ENCODE data around the gene POLR3E.
"Not testable (repeated sequence)": the region's sequence is repeated elsewhere in the genome, so short reads cannot be mapped to it uniquely, and the experiment has no call there.

The POLR3E gene

DNA sequence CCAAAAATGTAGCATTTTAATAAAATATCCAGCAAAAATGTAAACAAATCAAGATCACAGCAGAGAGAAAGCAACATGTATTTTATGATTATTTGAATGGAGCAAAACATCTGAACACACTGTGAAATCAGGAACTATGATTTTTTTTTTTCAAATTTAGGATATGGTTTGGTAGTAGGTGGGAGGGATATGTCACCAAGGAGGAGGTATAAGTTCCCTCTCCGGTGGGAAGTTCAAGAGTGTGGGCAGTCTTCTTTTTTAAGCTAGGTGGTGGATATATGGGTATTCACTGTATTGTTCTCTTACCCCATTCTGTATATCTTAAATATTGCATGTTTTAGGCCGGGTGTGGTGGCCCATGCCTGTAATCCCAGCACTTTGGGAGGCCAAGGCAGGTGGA lies 67.0 kb downstream of the POLR3E start:
- DNase-seq (ENCODE audit: low read depth, low spot score): no peak

DNA sequence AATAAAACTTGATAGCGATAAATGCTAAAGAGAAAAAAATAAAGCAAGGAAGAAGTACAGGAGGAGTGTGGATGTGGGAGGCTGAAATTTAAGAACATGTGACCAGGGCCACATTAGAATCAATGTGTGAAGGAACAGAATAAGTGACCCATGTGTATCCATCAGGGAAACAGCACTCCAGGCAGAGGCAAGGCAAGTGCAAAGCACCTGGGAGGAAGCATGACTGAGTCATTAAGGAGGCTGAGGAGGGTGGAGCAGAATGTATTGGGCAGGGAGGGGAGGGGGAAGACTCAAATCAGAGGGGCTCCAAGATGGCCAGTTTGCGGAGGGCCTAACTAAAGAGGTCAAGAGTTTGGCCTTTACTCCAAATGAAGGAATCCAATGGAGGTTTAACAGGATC lies 69.2 kb downstream of the POLR3E start:
- no peak for DNase-seq (ENCODE audit: low read depth, low spot score)

DNA sequence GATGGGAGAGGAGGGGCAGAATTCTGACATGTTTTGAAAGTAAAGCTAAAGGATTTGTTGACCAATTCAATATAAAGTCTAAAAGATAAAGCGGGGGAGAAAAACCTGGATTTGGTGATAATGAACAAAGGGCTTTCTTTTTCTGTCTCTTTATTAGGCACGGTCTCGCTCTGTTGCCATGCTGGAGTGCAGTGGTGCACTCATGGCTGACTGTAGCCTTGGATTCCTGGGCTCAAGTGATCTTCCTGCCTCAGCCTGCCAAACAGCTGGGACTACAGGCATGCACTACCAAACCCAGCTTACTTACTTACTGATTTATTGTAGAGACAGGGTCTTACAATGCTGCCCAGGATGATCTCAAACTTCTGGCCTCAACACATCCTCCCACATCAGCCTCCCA lies 69.7 kb downstream of the POLR3E start:
- no peak for DNase-seq (ENCODE audit: low read depth, low spot score)

DNA sequence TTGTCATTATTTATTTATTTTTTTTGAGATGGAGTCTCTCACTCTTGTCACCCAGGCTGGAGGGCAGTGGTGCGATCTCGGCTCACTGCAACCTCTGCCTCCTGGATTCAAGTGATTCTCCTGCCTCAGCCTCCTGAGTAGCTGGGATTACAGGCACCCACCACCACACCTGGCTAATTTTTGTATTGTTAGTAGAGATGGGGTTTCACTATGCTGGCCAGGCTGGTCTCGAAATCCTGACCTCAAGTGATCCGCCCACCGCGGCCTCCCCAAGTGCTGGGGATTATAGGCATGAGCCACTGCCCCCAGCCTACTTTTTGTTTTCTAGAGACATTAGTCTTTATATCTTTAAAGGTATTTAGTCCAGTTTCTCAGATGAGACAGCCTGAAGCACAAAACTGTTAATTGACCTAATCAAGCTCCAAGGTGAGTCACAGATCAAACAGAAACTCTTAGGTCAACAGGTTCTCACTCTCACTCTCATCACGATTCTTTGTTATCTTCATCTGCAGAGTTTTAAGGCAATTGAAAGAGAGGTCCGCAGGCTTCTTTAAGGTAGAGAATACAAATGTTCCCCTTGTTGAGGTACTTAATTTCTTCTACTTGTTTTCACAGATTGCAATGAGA lies 71.1 kb downstream of the POLR3E start:
- not testable (repeated sequence) for DNase-seq (ENCODE audit: low read depth, low spot score)

DNA sequence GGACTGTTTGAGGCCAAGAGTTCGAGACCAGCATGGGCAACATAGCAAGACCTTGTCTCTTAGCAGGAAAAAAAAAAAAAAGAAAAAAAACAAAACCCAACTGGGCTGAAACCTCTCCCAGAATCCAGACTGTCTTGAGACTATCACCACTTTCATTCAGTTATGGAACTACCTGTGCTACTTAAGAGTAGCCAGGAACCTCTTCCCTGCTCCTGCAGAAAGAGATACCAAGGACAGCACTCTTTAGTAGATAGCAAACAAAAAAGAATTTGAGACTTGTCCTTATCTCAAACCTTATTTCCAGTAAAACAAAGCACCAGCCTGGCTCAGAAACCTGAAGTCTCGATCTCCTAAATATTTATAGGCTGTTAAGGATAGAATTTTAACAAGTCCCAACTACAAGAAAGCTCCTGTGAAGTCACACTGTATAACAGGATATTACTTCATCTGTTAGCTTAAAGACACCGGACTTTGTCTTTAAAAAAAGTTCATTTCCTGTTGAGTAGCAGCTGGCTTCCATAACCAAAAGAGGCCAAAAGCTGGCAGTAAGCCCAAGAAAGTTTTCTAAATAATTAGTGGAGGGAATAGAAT lies 72.1 kb downstream of the POLR3E start:
- DNase-seq (ENCODE audit: low read depth, low spot score): no peak

DNA sequence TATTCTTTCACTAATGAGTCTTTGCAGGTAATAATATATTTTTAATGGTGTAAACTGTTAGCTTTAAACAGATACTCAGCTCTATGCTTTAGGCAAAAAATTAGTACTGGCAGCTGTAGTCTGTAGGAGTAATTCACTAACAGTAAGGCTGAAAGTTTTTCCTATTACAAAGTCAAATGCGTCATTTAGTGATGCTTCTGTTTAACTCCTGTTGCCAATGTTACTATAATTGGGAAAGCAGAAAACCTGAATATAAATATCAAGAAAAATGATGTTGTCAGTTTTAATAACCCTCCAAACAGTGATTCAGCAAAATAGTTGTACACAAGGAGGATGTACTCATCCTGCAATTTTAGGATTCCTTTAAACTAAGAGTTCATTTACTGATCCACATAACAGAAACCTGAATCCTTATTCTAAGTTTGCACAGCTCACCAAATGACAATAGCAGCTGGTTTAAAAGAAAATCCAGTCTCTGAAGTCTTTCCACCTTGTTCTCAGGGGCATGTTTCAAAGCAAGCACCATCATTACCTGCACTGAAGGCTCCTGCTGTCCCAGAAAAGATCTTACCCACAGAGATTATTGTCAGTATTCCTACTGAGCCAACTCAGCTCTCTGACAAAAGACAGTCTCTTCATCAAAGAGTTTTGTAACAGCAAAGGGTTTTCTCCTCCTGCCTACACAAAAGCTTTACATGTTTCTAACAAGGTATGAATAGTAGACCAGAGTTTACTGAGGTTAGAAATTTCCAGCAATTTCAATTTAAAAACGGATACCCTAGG lies 73.0 kb downstream of the POLR3E start:
- no peak for DNase-seq (ENCODE audit: low read depth, low spot score)

DNA sequence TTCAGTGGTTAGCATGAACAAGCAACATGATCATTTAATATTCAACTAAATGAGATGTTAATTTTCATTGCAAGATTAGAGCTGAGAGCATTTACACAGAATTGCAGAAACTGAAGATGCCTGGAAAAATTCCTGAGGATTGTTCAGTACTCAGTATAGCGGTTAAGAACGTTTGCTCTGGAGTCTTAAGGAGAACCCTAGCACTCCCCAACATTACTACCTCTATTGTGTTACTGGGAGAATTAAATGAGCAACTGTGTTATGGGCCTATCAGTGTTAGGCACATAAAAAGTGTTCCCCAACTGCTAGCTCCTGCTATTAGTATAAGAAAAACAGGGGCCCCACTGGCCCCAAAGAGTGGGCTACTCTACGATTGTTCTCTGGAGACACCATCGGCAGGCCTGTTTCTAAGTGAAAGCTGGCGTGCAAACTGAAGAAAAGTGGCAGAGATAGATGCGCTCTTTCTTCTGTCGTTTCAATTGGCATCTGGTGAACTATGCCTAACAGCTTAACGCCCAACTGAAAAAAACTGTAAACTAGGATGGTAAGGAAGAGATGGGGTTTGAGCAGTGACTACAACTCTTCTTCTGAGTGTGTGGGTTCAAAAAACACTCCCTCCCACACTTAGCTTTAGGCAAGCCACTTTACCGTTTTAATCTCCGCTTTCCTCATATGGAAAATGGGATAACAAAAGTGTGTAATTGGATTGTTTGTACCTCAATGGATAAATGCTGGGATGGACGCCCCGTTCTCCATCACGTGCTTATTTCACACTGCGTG lies 75.9 kb downstream of the POLR3E start:
- DNase-seq (ENCODE audit: low read depth, low spot score): no peak

DNA sequence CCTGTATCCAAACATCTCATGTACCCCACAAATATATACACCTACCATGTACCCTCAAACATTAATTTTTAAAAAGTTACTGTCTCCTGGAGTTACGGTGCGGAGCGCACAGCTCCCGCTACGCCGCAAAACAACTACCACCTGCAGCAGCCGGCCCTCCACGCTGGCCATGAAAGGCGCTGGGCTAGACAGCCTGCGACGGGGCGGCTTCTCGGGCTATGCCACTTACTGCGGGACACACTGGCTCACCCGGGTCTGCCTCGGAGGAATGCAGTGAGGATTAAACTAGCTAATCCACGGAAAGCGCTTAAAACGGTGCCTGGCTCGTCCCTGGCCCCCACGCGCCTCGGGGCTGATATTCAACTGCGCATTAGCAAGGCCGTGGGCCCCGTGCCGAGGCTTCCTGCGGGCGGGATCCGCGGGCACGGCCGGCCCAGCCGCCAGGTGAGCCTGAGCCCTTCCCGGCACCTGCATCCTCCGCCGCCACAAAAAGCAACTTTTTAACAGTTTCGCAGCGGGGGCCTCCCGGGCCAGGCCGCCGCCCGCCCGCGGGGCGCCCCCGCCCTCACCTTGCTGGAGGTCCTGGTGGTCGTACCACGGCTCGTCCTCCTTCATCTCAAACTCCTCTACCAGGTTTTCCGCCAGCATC lies 76.6 kb downstream of the POLR3E start:
- peak; percentile 62 for DNase-seq (ENCODE audit: low read depth, low spot score)

DNA sequence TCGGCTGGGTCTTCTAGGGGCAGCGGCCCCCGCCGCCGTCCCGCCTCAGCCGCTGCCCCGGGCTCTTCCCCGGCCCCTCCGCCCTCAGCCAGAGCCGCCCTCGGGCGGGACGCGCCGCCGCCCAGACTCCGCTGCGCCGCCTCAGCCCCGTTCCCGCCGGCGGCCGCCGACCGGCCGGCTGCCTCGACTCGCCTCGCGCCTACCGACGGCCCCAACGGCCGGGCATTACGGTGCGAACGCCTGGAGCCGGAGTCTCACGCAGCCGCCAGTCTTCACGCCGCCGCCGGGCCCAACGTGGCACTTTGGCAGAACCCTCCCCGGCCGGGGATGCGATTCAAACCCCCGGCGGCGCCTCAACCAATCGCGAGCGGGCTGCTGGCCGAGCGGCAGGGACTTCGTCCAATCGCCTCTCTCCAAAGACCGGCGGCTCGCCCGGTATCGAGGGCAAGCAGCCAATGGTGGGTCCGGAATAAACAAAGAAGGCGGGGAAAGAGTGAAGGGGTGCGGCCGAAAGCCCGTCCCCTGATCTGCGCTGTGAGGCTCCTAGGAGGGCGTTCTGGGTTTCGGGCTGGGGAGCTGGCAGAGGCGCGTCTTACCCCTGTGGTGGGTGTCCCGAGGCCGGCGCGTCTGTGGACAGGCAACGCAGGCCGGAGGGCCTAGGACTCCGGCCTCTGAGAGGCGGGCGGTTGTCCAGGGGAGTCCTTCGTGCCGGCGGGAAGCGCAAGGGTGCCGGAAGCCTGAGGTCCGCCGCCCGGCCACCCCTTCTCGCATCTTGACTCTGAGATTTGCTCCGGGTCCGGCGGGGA lies 77.3 kb downstream of the POLR3E start, which contains the start of gene CDR2:
TSS of gene CDR2 (minus strand) at position 309 of the 806 bp plus-strand sequence. CDS start 310 bp downstream, outside the sequence.
- DNase-seq (ENCODE audit: low read depth, low spot score): peak; percentile 99

DNA sequence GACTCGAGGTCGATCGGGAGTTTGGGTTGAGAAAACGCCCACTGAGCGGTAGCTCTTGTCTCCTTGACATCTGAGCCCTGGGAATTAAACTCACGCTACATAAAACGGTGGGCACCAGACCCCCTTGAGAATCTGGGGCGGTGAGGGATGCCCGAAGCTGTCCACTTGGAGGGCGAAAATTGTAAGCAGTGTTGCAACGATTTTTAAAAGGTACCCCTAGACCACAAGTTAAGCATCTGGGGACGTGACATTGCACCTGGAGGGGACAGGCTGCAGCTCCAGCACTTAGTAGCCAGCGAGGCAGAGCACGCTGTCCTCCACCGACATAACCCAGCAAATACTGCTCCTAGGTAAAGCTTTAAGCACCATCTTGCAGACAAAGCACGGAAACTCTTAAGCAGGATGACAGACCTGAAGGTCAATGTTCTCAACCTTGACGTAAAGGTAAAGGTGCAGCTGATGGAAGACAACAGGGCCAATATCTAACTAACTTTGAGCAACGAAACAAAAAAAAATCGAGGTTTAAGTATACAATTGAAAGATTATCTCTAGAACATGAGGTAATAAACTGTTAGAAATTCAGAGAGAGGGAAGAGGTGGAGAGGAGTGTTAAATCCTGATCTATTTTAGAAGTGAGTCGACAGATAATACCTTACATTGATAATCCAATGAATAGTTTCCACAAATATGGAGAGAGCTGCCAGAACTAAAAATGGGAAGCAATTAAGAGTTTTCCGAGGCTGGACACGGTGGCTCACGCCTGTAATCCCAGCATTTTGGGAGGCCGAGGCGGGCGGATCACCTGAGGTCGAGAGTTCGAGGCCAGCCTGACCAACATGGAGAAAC lies 78.1 kb downstream of the POLR3E start:
- DNase-seq (ENCODE audit: low read depth, low spot score): no peak

DNA sequence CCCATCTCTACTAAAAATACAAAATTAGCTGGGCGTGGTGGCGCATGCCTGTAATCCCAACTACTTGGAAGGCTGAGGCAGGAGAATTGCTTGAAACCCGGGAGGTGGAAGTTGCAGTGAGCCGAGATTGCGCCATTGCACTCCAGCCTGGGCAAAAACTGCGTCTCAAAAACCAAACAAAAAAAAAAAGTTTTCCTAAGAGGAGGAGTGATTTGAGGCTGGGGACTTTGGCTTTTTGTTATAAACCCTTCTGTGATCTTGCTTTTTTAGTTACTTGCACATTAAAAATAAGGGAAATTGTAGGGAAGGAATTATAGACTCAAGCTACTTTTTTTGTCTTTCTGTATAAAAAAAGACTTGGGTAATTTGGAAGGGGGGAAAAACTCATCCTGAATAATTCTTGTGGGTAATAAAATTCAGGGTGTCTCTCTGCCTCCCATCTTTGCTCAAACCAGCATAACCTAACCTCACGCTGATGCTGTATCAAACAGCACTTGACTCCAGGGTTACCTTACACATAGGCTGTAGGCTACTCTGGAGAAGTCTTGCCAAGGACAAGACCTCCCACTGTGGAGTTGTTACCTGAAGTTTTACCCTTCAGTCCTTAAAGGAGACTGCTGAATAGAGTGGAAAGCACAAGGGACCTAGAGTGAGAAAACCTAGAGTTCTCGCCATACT lies 78.9 kb downstream of the POLR3E start:
- no peak for DNase-seq (ENCODE audit: low read depth, low spot score)

DNA sequence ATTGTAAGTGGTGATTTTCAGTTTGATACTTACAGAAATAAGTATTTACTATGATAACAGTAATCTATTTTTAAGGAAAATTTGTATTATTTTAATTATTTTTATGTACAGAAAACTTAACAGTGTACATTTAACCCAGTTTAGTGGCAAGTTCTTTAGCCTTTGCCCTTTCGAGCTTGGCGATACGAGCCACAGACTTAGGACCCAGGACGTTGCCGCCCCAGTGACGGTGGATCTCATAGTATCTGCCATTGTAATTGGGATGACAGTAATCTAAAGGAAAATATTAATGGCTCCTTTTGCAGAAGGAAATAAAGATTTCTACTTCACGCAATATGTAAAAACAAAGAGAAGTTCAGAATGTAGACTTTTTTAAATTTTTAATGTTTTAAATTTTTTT lies 82.4 kb downstream of the POLR3E start:
- DNase-seq (ENCODE audit: low read depth, low spot score): no peak

DNA sequence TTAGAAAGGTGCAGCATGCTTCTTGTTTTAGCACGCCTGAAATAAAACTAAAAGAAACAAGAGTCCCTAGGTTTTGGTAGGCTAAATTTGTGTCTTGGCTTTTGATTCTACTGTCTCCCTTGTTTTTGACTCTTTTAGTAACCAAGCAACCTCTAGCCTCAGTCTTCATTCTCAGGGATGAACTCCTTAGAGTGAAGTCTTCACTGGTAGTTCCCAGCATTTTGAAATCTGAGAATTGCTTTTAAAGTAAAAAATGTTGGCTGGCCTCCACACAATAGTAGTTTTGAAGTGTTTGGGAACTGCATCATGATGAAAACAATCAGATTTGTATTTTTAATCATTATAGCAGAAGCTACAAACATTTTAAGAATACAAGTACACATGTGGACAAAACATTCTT lies 83.3 kb downstream of the POLR3E start:
- DNase-seq (ENCODE audit: low read depth, low spot score): no peak

DNA sequence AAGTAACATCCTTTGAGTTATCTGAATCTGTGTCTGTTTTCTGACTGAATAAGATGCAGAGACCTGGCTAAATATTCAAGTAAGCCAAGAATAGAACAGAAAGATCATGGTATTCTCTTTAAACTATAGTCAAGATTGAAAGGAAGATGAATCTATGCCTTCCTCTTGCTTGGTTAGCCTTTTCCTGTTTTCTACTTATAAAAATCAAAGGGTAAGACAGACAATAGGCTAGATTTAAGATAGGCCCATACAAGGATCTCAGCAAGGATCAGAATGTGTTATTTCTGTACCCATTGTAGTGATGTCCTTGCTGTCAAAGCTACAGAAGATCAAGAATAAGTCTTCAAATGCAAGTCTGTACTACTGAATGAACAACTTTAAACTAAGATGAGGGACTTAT lies 84.2 kb downstream of the POLR3E start:
- no peak for DNase-seq (ENCODE audit: low read depth, low spot score)

DNA sequence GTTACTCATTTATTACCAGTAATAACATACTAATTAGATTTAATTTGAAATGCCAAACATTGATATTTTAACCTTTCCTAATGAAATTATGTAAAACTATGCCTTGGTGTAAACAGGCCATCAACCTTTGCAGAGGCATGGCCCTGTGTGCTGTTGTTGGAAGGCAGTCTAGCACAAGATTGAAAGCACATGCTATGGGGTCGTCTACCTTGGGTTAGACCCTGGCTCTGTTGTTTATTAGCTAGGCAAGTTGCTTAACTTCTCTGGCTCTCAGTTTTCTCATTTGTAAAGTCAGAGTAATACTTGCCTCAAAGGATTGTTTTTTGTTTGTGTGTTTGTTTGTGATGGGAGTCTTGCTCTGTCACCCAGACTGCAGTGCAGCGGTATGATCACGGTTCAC lies 86.6 kb downstream of the POLR3E start:
- DNase-seq (ENCODE audit: low read depth, low spot score): no peak
